Smooth muscle cell (in vitro differentiated cells): ENCODE data around the gene PARVG. TPM values are rescaled to one million over a fixed set of nuclear protein-coding genes. Genes with fewer than 3 reads are reported as not detected.

ENCODE experiments used
- DNase-seq: peaks from one replicate; lab custom pipeline; 2025; ENCODE audit not compliant: unreplicated experiment; lab: John Stamatoyannopoulos, UW
- H2AFZ ChIP-seq: fragments of 200-600 bp; sonication (generic); 2 replicates; pipeline ENCODE4 v1.6.0; 2016; ENCODE audit warnings: antibody characterized with exemption, low read depth, mild to moderate bottlenecking
- H3F3A ChIP-seq: fragments of 200-600 bp; sonication (generic); 2 replicates; pipeline ENCODE4 v1.6.0; 2017; ENCODE audit warnings: antibody characterized with exemption, low read depth
- H3K27ac ChIP-seq: fragments of 200-600 bp; sonication (generic); 2 replicates; pipeline ENCODE4 v1.5.1; 2016; ENCODE audit warnings: low read depth, mild to moderate bottlenecking
- H3K27me3 ChIP-seq: fragments of 200-600 bp; sonication (generic); 2 replicates; pipeline ENCODE4 v1.6.1; 2016; ENCODE audit warnings: low read depth, mild to moderate bottlenecking
- H3K36me3 ChIP-seq: fragments of 200-600 bp; sonication (generic); 2 replicates; pipeline ENCODE4 v1.5.1; 2016; ENCODE audit warnings: low read depth
- H3K4me1 ChIP-seq: fragments of 200-600 bp; sonication (generic); 2 replicates; pipeline ENCODE4 v1.5.1; 2016; ENCODE audit warnings: low read depth
- H3K4me2 ChIP-seq: fragments of 200-600 bp; sonication (generic); 2 replicates; pipeline ENCODE4 v1.6.0; 2016; ENCODE audit warnings: mild to moderate bottlenecking
- H3K4me3 ChIP-seq: fragments of 200-600 bp; sonication (generic); 2 replicates; pipeline ENCODE4 v1.5.1; 2016; ENCODE audit warnings: mild to moderate bottlenecking
- H3K79me2 ChIP-seq: fragments of 200-600 bp; sonication (generic); 2 replicates; pipeline ENCODE4 v1.6.0; 2016; ENCODE audit warnings: low read depth, mild to moderate bottlenecking
- H3K9ac ChIP-seq: fragments of 200-600 bp; sonication (generic); 2 replicates; pipeline ENCODE4 v1.6.0; 2016; ENCODE audit warnings: low read depth
- H3K9me3 ChIP-seq: fragments of 200-600 bp; sonication (generic); replicated peaks from 2 replicates; pipeline ENCODE4 v1.5.1; 2016; ENCODE audit warnings: low read depth
- H4K20me1 ChIP-seq: fragments of 200-600 bp; sonication (generic); 2 replicates; pipeline ENCODE4 v1.6.0; 2016; ENCODE audit warnings: low read depth
- CTCF ChIP-seq: fragments of 200-600 bp; sonication (generic); IDR thresholded peaks from 2 replicates; pipeline ENCODE4 v1.5.1; 2017; ENCODE audit warnings: borderline replicate concordance, mild to moderate bottlenecking, antibody characterized with exemption; ENCODE audit not compliant: insufficient read depth, poor library complexity, severe bottlenecking
- WGBS: methylation state at CpG from one replicate; pipeline ENCODE4 v1.1.7; 2016; ENCODE audit warnings: low lambda C conversion rate; 5-methylcytosine and 5-hydroxymethylcytosine counted together
- polyA plus RNA-seq: library from polyadenylated mRNA; unstranded; fragments of >200 nt; fragmentation: Nextera tagmentation; extraction: Ambion mirVana; gene quantifications from 2 replicates; pipeline ENCODE4 v1.2.1, GENCODE V29; 2016
- total RNA-seq: library from RNA; depleted of rRNA; stranded (reverse); fragments of >200 nt; gene quantifications from 2 replicates; pipeline ENCODE4 v1.2.3, GENCODE V29; 2014

PARVG gene
- total and polyA plus RNA-seq, 2 experiments from 2014 or later: 0.90 TPM; not detected in 1

DNA sequence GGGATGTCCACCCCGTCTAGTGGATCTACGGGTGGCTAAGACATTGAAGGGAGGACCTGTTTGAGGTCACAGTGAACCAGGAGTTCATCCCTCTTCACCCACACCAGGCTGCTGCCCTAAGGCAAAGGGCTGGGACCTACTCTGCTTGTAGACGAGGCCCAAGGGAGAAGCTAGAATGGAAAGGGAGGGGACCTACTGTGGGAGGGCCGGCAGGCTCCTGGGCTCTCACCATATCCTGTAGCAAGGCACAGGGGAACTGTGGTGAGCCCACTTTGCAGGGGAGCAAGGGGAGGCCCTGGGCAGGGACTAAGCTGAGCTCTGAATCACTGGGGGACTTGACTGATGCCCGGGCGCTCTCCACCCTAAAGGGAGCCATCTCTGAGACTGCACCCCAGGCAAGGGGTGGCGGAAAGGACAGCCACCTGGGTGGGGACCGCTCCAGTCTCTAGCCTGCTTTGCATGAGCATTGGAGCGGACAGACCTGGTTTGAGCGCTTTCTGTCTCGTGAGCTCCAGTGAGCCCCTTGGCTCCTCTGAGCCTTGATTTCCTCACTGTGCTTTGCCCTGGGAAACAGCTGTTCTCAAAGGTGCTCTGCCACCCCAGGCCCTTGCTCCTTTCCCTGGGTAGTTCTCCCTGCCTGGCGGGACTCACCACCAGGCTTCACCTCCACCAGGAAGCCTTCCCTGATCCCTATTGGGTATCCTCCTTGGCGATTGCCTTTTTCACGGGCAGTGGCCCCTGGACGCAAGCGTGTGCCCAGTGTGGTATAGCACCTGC, 24.2 kb downstream of the PARVG start:
- DNase-seq: no peak
- TF ChIP-seq CTCF: no peak
- H3K4me3 ChIP-seq: no peak overlapping the region
- no peak overlapping the region for H3K9ac ChIP-seq
- no peak overlapping the region for H3K4me2 ChIP-seq
- H2AFZ ChIP-seq: no peak overlapping the region
- WGBS: 87% methylated on average over 16 of the region's 16 CpGs
- H3K36me3 ChIP-seq: no peaks in the 10 kb centered on the region
- H3K4me1 ChIP-seq: no peaks in the 10 kb centered on the region
- H3K9me3 ChIP-seq: no peaks in the 10 kb centered on the region
- H4K20me1 ChIP-seq: no peaks in the 10 kb centered on the region
- H3K79me2 ChIP-seq: no peaks in the 10 kb centered on the region
- H3K27ac ChIP-seq: no peak overlapping the region
- H3F3A ChIP-seq: no peaks in the 10 kb centered on the region
- no peaks in the 10 kb centered on the region for H3K27me3 ChIP-seq

DNA sequence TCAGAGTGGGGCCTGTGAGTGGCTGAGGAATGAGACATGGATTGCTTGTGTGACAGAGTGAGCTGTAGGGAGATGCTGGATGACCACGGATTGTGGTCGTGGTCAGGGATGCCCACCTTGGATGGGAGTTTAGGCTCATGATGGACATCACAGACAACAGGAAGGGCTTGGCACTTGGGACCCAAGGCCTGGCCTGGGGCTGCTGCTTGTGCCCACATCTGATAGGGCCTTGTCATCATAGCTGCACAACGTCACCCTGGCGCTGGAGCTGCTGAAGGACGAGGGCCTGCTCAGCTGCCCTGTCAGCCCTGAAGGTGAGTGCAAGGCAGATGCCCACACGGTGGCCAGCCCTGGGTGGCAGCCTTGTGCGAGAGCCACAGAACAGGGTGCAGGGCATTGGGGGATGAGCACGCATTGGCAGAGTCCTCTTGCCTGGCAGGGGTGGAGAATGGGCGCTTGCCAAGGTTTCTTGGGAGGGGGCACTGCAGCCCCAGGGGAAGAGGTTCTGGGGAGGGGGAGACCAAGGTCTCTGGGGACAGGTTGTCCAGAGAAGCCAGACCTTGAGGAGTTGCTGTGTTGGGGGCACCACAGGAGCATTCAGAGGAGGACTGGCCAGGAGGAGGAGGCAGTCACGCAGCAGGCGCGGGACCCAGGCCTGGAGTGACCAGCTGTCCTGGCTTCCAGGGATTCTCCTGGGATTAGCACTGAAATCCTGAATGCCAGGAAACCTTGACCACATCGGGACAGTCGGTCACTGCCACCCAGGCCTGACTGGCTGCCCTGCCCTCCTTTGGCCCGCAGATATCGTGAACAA, 25.0 kb downstream of the PARVG start:
- no peak for DNase-seq
- Histone ChIP-seq H2AFZ (no peak overlapping the region), H3K9ac (no peak overlapping the region), H4K20me1 (no peaks in the 10 kb centered on the region), H3K4me2 (no peak overlapping the region), H3F3A (no peaks in the 10 kb centered on the region), H3K4me3 (no peak overlapping the region), H3K27me3 (no peaks in the 10 kb centered on the region), H3K27ac (no peak overlapping the region), H3K9me3 (no peaks in the 10 kb centered on the region), H3K4me1 (no peaks in the 10 kb centered on the region), H3K36me3 (no peaks in the 10 kb centered on the region), H3K79me2 (no peaks in the 10 kb centered on the region)
- no peak for TF ChIP-seq CTCF
- 88% methylated on average over 16 of the region's 16 CpGs for WGBS

GRCh38 chr22:44206330-44206645, 25.6 kb downstream of the PARVG start:
- Histone ChIP-seq H3K4me1 (no peaks in the 10 kb centered on the region), H3K36me3 (no peaks in the 10 kb centered on the region), H3K27me3 (no peaks in the 10 kb centered on the region), H3K79me2 (no peaks in the 10 kb centered on the region), H2AFZ (no peak overlapping the region), H4K20me1 (no peaks in the 10 kb centered on the region), H3K9me3 (no peaks in the 10 kb centered on the region), H3K4me3 (no peak overlapping the region), H3K9ac (no peak overlapping the region), H3K27ac (no peak overlapping the region), H3K4me2 (no peak overlapping the region), H3F3A (peaks cover 4% of the 10 kb centered on the region)
- WGBS: 85% methylated on average over 9 of the region's 9 CpGs
- DNase-seq: no peak
- no peak for TF ChIP-seq CTCF

GRCh38 chr22:44206696-44207095, 26.0 kb downstream of the PARVG start:
- WGBS: 92% methylated on average over 8 of the region's 8 CpGs
- H3K9ac ChIP-seq: no peak overlapping the region
- TF ChIP-seq CTCF: no peak
- H3K4me2 ChIP-seq: no peak overlapping the region
- no peaks in the 10 kb centered on the region for H3K9me3 ChIP-seq
- no peaks in the 10 kb centered on the region for H4K20me1 ChIP-seq
- H3K79me2 ChIP-seq: no peaks in the 10 kb centered on the region
- no peaks in the 10 kb centered on the region for H3K4me1 ChIP-seq
- DNase-seq: no peak
- no peak overlapping the region for H3K4me3 ChIP-seq
- no peaks in the 10 kb centered on the region for H3K36me3 ChIP-seq
- no peaks in the 10 kb centered on the region for H3K27me3 ChIP-seq
- H3F3A ChIP-seq: peaks cover 6% of the 10 kb centered on the region
- H2AFZ ChIP-seq: no peak overlapping the region
- no peak overlapping the region for H3K27ac ChIP-seq
